AML-193 (cell line): ENCODE results near the gene OVCH2.
A peak's percentile ranks its signal among the peaks of the same experiment; 100 is the strongest.
"Not testable (repeated sequence)": the region's sequence is repeated elsewhere in the genome, so short reads cannot be mapped to it uniquely, and the experiment has no call there.

Experiments
- DNase-seq, 2 experiments: peaks; one replicate each; lab custom pipeline; 2025; lab: John Stamatoyannopoulos, UW

Gene OVCH2

GRCh38 chr11:7671347-7672215, 34.7 kb downstream of the OVCH2 start:
- no peak for DNase-seq

GRCh38 chr11:7670641-7671040, 35.6 kb downstream of the OVCH2 start:
- DNase-seq = peak; percentile 25 to 65

- no peak for DNase-seq
Measured at GRCh38 chr11:7668911-7669310, 37.4 kb downstream of the OVCH2 start.

GRCh38 chr11:7668464-7668863, 37.8 kb downstream of the OVCH2 start:
- no peak for DNase-seq

GRCh38 chr11:7667460-7667859, 38.8 kb downstream of the OVCH2 start:
- DNase-seq = no peak

GRCh38 chr11:7666292-7666866, 39.9 kb downstream of the OVCH2 start:
- no peak for DNase-seq

GRCh38 chr11:7665473-7666291, 40.6 kb downstream of the OVCH2 start:
- peak; percentile 47 to 59 for DNase-seq

GRCh38 chr11:7664867-7665266, 41.4 kb downstream of the OVCH2 start:
- DNase-seq = no peak

- DNase-seq = not testable (repeated sequence)
Measured at GRCh38 chr11:7663531-7663930, 42.7 kb downstream of the OVCH2 start.

- DNase-seq = peak; percentile 33 to 57
Measured at GRCh38 chr11:7657306-7658025, 48.8 kb downstream of the OVCH2 start.

GRCh38 chr11:7656704-7657103, 49.6 kb downstream of the OVCH2 start:
- no peak for DNase-seq

GRCh38 chr11:7655253-7656217, 50.7 kb downstream of the OVCH2 start:
- no peak for DNase-seq

- DNase-seq = no peak
Measured at GRCh38 chr11:7654195-7654705, 52.0 kb downstream of the OVCH2 start.

- DNase-seq = no peak
Measured at GRCh38 chr11:7651700-7652099, 54.6 kb downstream of the OVCH2 start.

- peak; percentile 69 to 73 for DNase-seq
Measured at GRCh38 chr11:7651140-7651551, 55.1 kb downstream of the OVCH2 start.

- DNase-seq = no peak
Measured at GRCh38 chr11:7648264-7648663, 58.0 kb downstream of the OVCH2 start.

- DNase-seq = no peak
Measured at GRCh38 chr11:7646866-7647265, 59.4 kb downstream of the OVCH2 start.

- DNase-seq = no peak
Measured at GRCh38 chr11:7645206-7645605, 61.1 kb downstream of the OVCH2 start.

- no peak for DNase-seq
Measured at GRCh38 chr11:7643314-7643713, 63.0 kb downstream of the OVCH2 start.

GRCh38 chr11:7642747-7643146, 63.5 kb downstream of the OVCH2 start:
- DNase-seq = no peak

GRCh38 chr11:7640816-7641215, 65.5 kb downstream of the OVCH2 start:
- DNase-seq = no peak
